ENCODE data around the gene ASTL. TPM values are rescaled to one million over a fixed set of nuclear protein-coding genes. Genes with fewer than 3 reads are reported as not detected.

Gene ASTL
- total RNA-seq, 1 donor from 2014 or later, result 2.9 TPM

DNA sequence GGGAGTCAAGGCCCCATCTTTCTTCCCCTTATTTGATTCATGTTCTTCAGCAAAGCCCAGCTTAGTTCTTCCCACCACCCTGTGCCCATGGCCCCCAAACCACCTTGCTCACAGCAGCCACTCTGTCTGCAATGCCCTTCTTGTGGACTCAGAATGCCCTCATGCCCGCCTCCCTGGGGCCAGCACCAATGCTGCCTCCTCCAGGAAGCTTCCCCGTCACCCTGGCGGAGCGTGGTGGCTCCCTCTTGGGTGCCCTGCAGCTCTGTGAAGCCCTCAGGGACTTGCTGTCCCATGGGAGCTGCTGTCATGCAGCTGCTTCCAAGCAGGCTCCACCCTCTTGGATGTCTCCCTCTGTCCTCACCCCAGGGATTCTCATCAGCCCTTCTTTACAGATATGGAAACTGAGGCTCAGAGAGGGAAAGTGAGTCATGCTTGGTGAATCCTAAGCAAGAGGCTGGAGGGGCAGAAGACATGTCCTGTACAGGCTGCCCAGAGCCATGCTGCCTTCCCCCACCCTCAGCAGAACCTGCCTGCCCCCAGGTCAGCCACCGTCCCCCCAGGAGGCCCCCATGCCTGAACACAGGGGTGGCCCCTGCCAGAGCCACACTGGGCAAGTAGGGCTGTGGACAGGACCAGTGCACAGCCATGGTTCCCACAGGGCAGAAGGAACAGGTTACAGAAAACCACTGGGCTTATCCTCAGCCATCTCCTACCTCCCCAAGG, 18.8 kb upstream of the ASTL start:
- H3K27me3 Mint-ChIP-seq (ENCODE audit: insufficient read depth), result no peaks in the 10 kb centered on the region
- H3K4me3 Mint-ChIP-seq, result peak overlapping the region; percentile 65
- peak overlapping the region; percentile 87 for H3K27ac Mint-ChIP-seq
- H3K9me3 Mint-ChIP-seq, result peaks cover 8% of the 10 kb centered on the region
- no peak for DNase-seq (ENCODE audit: low spot score)
- intact Hi-C loops (cut with micrococcal nuclease), result loop anchor here (1.0 to 5.0 kb wide), 5 partner anchors 9 to 625 kb away; partner anchors contain the start of genes SNRNP200 and STARD7
- H3K4me1 Mint-ChIP-seq (ENCODE audit: low read depth), result peaks cover 73% of the 10 kb centered on the region
- peaks cover 4% of the 10 kb centered on the region for H3K36me3 Mint-ChIP-seq (ENCODE audit: low read depth)

DNA sequence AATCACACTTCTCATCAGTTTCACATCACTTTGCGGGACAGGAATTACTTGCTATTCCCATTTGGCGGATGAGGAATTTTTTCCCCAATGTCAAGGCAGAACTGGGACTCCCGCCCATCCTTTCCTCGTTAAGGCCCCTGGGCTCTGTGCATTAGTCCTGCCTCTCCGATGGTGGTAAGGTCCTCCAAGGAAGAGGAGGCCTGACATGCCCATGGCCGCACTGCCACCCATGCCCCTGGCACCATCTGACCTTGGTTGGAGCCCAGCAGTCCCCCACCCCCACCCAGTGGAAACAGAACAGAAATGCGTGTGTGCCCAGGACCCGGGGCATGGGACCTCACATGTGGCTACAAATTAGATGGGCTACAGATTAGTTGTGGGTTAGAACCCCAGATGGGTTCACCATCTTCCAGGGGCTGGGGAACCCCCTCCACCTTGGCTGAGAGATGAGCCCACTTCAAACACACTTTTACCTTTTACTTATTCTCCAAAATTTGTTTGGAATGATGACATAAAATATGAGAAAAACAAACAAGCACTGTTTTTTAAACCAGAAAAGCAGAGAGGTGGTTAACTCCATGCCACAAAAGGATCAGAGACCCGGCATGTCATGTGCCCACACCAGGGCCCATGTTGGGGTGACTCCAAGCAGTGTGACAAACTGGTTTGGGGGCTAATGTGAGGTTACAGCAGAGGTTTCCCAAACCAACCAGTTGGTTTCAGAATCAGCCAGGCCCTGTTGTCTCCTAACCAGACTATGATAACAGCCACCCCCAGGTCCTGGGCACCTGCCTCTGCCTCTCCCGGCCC, 17.9 kb upstream of the ASTL start:
- peak; percentile 37 for DNase-seq (ENCODE audit: low spot score)
- Mint-ChIP-seq H3K9me3 (peaks cover 8% of the 10 kb centered on the region), H3K4me3 (peak overlapping the region; percentile 65), H3K36me3 (ENCODE audit: low read depth) (peaks cover 4% of the 10 kb centered on the region), H3K4me1 (ENCODE audit: low read depth) (peaks cover 75% of the 10 kb centered on the region), H3K27me3 (ENCODE audit: insufficient read depth) (no peaks in the 10 kb centered on the region), H3K27ac (peak overlapping the region; percentile 87)
- intact Hi-C loops (cut with micrococcal nuclease), result loop anchor here (2.0 to 5.0 kb wide), 3 partner anchors 53 to 624 kb away; partner anchors contain the start of genes SNRNP200 and STARD7

DNA sequence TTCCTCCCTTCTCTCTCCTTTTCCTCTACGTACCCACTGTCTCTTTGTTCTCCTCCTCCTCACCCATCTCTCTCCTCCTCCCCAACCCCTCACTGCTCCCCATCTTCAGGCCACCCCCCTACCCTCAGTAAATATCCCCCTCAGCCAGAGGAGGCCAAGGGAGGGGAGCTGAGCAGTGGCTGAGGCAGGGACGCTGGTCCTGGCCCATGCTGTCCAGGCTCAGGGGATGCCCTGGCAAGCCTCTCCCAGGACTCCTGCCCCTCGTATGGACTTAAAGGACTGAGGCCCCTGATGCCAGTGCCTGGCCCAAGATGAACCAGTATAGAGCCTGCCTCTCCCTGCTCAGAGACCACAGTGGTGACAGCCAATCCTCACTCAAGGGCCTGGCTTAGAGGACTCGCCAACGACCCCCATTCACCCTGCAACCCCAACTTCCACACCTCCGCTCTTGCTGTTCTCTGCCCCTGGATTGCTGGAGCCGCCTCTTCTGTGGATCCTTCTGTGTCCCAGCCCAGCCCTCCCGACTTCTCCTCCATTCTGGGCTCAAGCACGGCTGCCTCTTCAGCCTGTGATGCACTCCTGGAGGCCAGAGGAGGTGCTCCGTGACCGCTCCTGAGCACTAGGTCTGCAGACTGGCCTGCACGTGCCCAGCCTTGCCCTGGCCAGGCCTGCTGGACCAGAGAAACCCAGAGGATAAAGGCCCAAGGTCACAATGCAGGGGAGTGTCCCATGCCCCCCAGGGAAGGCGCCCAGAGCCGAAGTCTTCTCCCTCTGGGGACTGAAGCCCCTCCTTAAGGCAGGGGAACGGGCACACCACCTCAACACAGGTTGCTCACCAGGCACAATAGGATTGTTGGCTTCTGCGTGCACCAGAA, 16.4 kb upstream of the ASTL start:
- H3K9me3 Mint-ChIP-seq, result no peaks in the 10 kb centered on the region
- H3K27me3 Mint-ChIP-seq (ENCODE audit: insufficient read depth), result no peaks in the 10 kb centered on the region
- H3K4me3 Mint-ChIP-seq, result no peak overlapping the region
- peaks cover 72% of the 10 kb centered on the region for H3K4me1 Mint-ChIP-seq (ENCODE audit: low read depth)
- intact Hi-C loops (cut with micrococcal nuclease), result loop anchor here (5.0 kb wide), 2 partner anchors 153 to 622 kb away; partner anchors contain the start of gene SNRNP200
- H3K36me3 Mint-ChIP-seq (ENCODE audit: low read depth), result no peaks in the 10 kb centered on the region
- DNase-seq (ENCODE audit: low spot score), result no peak
- peak overlapping the region; percentile 87 for H3K27ac Mint-ChIP-seq

DNA sequence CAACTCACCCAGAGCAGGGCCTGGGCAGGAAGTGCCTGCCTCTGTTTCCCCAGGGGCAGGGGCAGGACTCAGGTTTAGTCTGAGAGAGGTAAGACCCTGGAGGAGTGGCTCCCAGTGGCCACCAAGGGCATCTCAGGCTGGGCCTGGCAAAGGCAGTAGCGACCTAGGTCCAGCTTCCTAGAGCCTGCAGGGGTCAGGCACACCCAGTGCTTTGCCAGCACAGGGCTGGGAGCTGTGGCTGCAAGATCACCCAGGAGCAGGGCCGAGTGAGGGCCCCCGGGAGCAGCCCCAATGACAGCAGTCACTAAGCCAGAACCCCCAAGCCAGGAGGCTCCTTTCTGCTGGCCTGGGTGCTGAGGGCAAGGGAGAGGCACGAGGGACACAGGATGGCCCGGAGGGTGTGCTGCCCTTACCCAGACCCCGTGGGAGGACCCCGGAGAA, 15.7 kb upstream of the ASTL start:
- Mint-ChIP-seq H3K4me1 (ENCODE audit: low read depth) (peaks cover 68% of the 10 kb centered on the region), H3K9me3 (no peaks in the 10 kb centered on the region), H3K36me3 (ENCODE audit: low read depth) (no peaks in the 10 kb centered on the region), H3K27me3 (ENCODE audit: insufficient read depth) (no peaks in the 10 kb centered on the region), H3K27ac (no peak overlapping the region), H3K4me3 (no peak overlapping the region)
- intact Hi-C loops (cut with micrococcal nuclease), result no loop called here
- no peak for DNase-seq (ENCODE audit: low spot score)

DNA sequence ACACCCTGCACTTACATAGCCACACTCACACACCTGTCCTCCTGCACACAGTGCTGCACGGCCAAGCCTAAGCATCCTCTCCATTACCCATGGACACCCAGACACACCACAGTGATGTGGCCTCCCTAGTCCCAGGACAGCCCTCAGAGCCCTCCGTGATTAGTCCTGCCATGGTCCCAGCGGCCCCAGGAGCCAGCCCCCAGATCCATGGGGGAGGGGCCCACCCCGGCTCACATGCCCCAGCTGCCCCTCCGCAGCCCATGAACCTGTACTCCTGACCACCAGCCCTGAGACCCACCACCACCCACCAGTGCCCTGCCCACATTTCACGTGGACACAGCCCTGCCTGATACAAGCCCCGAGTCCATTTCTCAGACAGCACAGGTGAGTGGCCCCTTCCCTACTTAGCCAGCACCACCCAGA, 15.0 kb upstream of the ASTL start:
- Mint-ChIP-seq H3K27me3 (ENCODE audit: insufficient read depth) (no peaks in the 10 kb centered on the region), H3K27ac (peak overlapping the region; percentile 70), H3K9me3 (no peaks in the 10 kb centered on the region), H3K4me1 (ENCODE audit: low read depth) (peaks cover 74% of the 10 kb centered on the region), H3K4me3 (no peak overlapping the region), H3K36me3 (ENCODE audit: low read depth) (no peaks in the 10 kb centered on the region)
- intact Hi-C loops (cut with micrococcal nuclease), result no loop called here
- no peak for DNase-seq (ENCODE audit: low spot score)

DNA sequence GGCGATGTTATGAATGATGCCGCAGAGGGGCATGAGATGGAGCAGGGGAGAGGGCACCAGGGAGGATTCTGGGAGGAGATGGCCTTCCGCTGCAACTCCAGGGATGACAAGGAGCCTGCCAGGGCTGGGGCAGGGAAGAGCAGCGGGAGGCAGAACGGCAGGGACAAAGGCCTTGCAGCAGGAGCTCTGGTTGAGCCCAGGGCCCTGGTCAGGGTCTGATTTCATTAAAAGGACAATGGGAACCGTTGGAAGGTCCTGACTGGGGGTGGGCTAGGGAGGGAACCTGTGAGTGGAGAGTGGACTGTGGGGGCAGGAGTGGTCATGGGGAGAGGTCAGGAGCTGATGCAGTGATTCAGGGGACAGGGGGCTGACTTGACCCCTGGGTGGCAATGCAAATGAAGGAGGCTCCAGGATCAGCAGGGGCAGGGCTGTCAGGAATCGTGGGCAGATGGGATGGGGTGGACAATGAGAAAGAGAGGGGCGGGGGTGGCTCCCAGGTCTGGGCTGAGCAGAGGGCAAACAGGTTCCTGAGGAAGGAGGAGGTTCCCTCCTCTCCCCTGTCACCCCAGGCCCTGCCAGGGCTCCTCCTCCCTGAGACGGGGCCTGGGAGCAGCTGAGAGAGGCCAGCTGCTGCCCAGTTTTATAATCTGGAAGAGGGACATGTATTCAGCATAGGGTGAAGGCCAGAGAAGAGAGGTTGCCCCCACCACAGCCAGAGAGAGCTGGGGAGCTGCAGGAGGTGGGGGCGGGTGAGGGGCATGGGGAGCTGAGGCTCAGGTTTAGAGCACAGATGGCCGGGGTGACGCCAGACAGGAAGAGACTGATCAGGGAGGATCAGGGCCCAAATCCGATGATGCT, 14.2 kb upstream of the ASTL start:
- H3K4me1 Mint-ChIP-seq (ENCODE audit: low read depth), result peaks cover 74% of the 10 kb centered on the region
- H3K4me3 Mint-ChIP-seq, result no peak overlapping the region
- H3K27ac Mint-ChIP-seq, result peak overlapping the region; percentile 70
- H3K9me3 Mint-ChIP-seq, result no peaks in the 10 kb centered on the region
- no peaks in the 10 kb centered on the region for H3K27me3 Mint-ChIP-seq (ENCODE audit: insufficient read depth)
- intact Hi-C loops (cut with micrococcal nuclease), result no loop called here
- H3K36me3 Mint-ChIP-seq (ENCODE audit: low read depth), result no peaks in the 10 kb centered on the region
- no peak for DNase-seq (ENCODE audit: low spot score)

DNA sequence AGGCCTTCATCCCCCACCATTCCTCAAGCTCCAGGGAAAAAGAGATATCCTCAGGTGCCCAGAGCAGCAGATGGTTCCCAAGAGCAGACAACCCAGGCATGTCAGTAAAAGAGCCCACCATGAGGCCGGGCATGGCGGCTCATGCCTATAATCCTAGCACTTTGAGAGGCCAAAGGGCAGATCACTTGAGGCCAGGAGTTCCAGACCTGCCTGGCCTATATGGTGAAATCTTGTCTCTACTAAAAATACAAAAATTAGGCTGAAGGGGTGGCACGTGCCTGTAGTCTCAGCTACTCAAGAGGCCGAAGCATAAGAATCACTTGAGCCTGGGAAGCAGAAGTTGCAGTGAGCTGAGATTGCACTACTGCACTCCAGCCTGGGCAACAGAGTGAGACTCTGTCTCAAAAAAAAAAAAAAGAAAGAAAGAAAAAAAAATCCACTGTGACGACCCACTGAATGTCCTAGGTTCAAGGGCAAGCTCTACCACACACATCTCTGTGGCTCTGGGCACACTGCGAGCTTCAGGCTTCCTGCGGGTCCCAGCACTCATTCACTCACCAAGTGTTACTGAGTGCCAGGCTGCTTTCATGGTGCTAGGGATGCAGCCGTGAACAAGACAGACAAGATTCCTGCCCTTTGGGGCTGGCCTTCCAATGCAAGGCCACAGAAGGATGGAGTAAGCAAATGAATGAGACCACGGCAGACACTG, 13.4 kb upstream of the ASTL start:
- H3K36me3 Mint-ChIP-seq (ENCODE audit: low read depth), result no peaks in the 10 kb centered on the region
- H3K9me3 Mint-ChIP-seq, result no peaks in the 10 kb centered on the region
- peak overlapping the region; percentile 26 for H3K27ac Mint-ChIP-seq
- H3K27me3 Mint-ChIP-seq (ENCODE audit: insufficient read depth), result no peaks in the 10 kb centered on the region
- H3K4me1 Mint-ChIP-seq (ENCODE audit: low read depth), result peaks cover 74% of the 10 kb centered on the region
- H3K4me3 Mint-ChIP-seq, result no peak overlapping the region
- intact Hi-C loops (cut with micrococcal nuclease), result no loop called here
- no peak for DNase-seq (ENCODE audit: low spot score)

DNA sequence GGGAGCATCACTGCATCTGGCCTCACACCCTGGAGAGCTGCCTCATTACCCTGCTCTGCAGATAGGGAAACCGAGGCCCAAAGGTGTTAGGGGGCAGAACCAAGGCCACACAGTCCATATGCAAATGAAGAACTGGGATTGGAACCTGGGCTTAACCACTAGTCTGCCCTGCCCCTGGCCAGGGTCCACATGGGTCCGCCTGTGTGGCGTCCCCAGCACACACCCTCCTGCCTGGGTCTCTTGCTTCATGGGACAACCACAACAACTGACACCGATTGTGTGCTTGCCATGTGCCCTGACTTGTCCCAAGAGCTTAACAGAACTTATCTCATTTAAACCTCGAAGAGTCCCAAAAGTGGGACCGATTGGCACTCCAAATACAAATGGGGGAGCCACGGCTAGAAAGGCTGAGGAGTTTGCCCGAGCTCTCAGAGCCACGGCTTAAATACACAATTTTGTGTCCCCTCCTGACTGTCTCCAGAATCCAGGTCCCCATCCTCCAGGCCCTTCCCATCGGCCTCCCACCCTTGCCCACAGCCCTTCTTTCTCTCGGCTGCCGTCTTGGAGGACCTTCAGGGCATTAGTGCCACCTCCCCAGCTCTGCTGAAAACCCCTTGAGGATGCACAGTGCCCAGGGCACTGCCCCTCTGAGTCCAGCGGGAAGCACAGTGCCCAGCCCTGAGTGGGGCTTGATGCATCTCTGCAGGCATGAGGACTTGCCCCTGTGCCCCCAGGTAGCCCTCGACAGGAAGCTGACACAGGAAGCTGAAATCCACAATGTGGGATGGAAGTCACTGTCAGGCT, 12.7 kb upstream of the ASTL start:
- intact Hi-C loops (cut with micrococcal nuclease), result no loop called here
- no peaks in the 10 kb centered on the region for H3K27me3 Mint-ChIP-seq (ENCODE audit: insufficient read depth)
- H3K4me1 Mint-ChIP-seq (ENCODE audit: low read depth), result peaks cover 74% of the 10 kb centered on the region
- no peak for DNase-seq (ENCODE audit: low spot score)
- H3K4me3 Mint-ChIP-seq, result no peak overlapping the region
- H3K36me3 Mint-ChIP-seq (ENCODE audit: low read depth), result no peaks in the 10 kb centered on the region
- peak overlapping the region; percentile 26 for H3K27ac Mint-ChIP-seq
- H3K9me3 Mint-ChIP-seq, result no peaks in the 10 kb centered on the region

DNA sequence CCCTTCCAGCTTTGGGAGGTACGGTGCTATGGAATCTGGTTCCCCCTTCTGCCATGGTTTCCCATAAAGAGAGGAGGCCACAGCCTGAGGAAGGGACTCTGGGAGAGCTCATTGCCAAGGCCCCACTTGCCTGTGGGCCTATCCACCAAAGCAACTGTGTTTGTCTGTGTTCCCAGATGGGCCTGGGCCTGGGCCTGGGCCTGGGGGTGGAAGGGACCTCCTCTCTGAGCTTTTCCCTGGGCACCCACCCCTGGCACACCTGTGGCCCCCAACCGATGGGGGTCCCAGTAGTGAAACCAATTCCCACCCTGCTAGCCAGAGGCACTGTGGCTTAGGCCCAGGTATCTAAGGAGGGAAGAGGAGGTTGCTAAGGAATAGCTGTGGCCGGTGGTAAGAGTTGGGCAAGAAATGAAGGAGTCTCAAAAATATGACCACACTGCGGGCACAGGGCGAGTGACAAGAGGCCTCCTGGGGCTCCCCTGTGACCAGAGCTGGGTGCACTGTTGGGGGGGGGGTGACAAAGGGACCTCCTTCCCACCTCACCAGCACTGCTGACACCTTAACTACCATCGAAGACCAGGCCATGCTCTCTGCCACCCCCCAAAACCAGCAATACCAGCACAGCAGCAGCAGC, 11.8 kb upstream of the ASTL start:
- Mint-ChIP-seq H3K4me1 (ENCODE audit: low read depth) (peaks cover 72% of the 10 kb centered on the region), H3K36me3 (ENCODE audit: low read depth) (no peaks in the 10 kb centered on the region), H3K27me3 (ENCODE audit: insufficient read depth) (no peaks in the 10 kb centered on the region), H3K9me3 (no peaks in the 10 kb centered on the region), H3K4me3 (no peak overlapping the region), H3K27ac (peak overlapping the region; percentile 79)
- intact Hi-C loops (cut with micrococcal nuclease), result no loop called here
- no peak for DNase-seq (ENCODE audit: low spot score)

DNA sequence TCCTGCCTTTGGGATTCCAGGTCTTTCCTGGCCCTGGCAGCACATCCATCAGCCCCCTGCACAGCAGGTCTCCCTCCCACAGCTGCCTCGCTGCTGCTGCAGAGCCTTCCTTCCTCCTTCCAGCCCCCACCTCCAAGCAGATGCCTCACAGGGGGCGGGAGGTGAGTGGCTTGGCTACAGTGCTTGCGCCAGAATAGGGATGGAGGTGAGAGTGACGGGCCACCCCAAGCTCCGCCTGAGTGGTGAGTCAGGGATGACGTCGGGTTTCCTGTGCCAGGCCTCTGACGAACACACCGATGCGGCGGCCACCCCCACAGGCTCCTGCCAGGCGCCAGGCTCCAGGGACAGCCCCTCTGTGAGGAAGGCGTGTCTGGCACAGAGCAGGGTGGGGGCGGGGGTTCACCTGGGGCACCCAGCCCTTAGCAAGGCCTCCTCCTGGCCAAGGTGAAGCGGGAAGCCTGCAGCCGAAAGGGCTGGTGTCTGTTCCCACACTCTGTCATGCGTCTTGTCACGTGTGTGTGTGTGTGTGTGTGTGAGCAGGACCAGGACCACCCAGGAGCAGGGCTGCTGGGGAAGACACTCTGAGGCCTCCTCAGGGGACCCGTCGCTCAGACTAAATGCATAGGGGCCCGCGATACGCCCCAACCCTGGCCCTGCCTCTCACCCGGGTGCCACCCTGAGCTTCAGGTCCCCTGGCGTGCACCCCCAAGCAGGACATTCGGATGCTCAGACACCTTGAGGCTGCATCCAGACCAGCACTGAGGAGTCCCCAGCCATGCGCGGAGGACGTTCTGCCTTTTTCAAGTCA, 10.3 kb upstream of the ASTL start:
- intact Hi-C loops (cut with micrococcal nuclease), result loop anchor here (1.0 to 10.0 kb wide), 4 partner anchors 9 to 1516 kb away; partner anchors contain the start of genes ACTR1B and C2orf92

More for the DNA sequence above, 10.3 kb upstream of the ASTL start:
- Mint-ChIP-seq H3K27ac (peak overlapping the region; percentile 99), H3K4me3 (peak overlapping the region; percentile 88), H3K36me3 (ENCODE audit: low read depth) (peaks cover 11% of the 10 kb centered on the region), H3K27me3 (ENCODE audit: insufficient read depth) (peaks cover 2% of the 10 kb centered on the region), H3K9me3 (no peaks in the 10 kb centered on the region), H3K4me1 (ENCODE audit: low read depth) (peaks cover 75% of the 10 kb centered on the region)
- DNase-seq (ENCODE audit: low spot score), result peak; percentile 91
